HG03060 (cell line): ENCODE data around the gene GRK4.
"Not testable (repeated sequence)": the region's sequence is repeated elsewhere in the genome, so short reads cannot be mapped to it uniquely, and the experiment has no call there.

Experiments
- ATAC-seq: cut with Tn5 transposase; IDR thresholded peaks from one replicate; pipeline ENCODE4 v1.9.1; 2021; ENCODE audit warnings: low read depth, moderate number of reproducible peaks; ENCODE audit not compliant: unreplicated experiment

The GRK4 gene

DNA sequence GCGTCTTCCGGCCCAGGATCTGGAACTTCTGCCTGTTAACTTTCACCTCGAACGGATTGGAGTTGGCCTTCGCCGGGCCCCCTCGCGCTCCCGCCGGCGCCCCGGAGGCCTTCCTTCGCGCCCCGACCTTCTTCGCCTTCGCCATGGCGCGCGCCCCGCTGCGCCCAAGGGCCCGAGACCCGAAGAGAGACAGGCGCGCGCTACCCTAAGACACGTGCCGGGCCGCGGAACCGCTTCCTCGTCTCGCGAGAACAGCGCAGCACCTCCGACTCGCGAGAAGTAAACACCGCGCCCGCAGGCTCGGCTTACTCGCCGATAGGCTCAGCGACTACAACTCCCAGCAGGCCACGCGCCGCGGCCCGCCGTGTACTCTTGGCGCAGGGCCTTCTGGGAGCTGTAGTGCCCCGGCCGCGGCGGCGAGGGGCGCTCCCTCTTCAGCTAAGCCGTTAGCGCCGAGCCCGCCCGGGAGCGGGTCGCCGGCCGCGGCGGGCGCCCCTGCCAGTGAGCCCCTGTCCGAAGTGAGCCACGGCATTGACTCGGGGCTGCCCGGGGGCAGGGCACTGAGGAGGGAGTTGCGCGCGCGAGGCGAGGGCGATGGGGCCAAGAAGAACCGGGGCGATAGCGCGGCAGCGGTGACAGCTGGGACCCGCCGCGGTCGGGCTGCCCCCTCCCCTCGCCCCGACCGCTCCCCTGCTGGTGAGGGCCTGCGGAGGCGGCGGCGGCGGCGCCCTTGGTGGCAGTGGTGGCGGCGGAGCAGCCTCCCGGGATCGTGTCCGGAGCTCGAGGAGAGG is at the start of gene GRK4, which contains the start of gene NOP14:
TSS of gene GRK4 (plus strand) at position 397 of the 791 bp plus-strand sequence. CDS start 500 bp downstream, outside the sequence.
TSS of gene NOP14 (minus strand) at position 232 of the 791 bp plus-strand sequence. CDS start at position 145, 87 bp downstream.
- peak; percentile 70 for ATAC-seq

- ATAC-seq: no peak
Measured at GRCh38 chr4:2914256-2915126, 48.9 kb upstream of the GRK4 start.

- no peak for ATAC-seq
Measured at GRCh38 chr4:2915789-2916188, 47.6 kb upstream of the GRK4 start.

DNA sequence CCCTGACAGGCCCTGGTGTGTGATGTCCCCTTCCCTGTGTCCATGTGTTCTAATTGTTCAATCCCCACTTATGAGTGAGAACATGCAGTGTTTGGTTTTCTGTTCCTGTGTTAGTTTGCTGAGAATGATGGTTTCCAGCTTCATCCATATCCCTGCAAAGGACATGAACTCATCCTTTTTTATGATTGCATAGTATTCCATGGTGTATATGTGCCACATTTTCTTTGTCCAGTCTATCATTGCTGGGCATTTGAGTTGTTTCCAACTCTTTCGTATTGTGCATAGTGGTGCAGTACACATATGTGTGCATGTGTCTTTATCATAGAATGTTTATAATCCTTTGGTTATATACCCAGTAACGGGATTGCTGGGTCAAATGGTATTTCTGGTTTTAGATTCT is 46.7 kb upstream of the GRK4 start:
- ATAC-seq: not testable (repeated sequence)

DNA sequence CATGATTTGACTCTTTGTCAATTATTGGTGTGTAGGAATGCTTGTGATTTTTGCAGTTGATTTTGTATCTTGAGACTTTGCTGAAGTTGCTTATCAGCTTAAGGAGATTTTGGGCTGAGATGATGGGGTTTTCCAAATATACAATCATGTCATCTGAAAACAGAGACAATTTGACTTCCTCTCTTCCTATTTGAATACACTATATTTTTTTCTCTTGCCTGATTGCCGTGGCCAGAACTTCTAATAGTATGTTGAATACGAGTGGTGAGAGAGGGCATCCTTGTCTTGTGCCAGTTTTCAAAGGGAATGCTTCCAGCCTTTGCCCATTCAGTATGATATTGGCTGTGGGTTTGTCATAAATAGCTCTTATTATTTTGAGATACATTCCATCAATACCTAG is 45.1 kb upstream of the GRK4 start:
- ATAC-seq: not testable (repeated sequence)

DNA sequence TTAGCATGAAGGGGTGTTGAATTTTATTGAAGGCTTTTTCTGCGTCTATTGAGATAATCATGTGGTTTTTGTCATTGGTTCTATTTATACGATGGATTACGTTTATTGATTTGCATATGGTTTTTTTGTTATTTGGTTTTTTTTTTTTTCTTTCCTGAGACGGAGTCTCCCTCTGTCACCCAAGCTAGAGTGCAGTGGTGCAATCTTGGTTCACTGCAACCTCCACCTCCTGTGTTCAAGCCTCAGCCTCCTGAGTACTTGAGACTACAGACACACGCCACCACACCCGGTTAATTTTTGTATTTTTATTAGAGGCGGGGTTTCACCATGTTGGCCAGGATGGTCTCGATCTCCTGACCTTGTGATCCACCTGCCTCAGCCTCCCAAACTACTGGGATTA is 44.7 kb upstream of the GRK4 start:
- not testable (repeated sequence) for ATAC-seq

DNA sequence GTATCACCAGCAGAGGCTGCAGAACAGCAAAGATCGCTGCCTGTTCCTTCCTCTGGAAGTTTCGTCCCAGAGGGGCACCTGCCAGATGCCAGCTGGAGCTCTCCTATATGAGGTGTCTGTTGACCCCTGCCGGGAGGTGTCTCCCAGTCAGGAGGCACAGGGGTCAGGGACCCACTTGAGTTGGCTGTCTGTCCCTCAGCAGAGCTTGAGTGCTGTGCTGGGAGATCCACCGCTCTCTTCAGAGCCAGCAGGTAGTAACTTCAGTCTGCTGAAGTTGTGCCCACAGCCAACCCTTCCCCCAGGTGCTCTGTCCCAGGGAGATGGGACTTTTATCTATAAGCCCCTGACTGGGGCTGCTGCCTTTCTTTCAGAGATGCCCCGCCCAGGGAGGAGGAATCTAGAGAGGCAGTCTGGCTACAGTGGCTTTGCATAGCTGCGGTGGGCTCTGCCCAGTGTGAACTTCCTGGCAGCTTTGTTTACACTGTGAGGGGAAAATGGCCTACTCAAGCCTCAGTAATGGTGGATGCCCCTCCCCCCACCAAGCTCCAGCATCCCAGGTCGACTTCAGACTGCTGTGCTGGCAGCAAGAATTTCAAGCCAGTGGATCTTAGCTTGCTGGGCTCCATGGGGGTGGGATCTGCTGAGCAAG is 40.8 kb upstream of the GRK4 start:
- not testable (repeated sequence) for ATAC-seq

GRCh38 chr4:2923141-2923551 is 40.2 kb upstream of the GRK4 start:
- ATAC-seq: no peak

DNA sequence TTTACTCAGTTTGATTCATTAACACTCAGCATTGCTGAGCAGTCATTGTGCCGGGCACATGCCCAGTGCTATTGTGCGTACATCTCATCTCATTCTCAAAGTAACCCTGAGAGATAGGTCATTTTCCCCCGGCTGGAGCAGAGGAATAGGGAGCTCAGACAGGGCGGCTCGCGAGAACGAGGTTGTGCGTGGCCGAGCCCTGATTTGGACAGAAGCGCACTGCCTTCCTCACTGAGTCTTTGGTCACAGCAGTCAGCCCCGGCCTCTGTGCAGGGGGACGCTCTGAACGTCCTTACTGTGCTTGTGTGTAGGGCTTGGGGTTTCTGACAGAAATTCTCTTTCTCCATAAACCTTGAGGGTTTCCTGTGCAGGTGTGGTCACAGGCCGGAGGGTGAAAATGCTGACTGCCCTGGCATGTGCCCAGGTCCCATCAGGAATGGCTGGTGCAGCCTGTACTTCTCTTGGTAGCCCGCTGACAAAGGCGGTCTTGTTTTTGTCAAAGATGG is 39.6 kb upstream of the GRK4 start:
- no peak for ATAC-seq

DNA sequence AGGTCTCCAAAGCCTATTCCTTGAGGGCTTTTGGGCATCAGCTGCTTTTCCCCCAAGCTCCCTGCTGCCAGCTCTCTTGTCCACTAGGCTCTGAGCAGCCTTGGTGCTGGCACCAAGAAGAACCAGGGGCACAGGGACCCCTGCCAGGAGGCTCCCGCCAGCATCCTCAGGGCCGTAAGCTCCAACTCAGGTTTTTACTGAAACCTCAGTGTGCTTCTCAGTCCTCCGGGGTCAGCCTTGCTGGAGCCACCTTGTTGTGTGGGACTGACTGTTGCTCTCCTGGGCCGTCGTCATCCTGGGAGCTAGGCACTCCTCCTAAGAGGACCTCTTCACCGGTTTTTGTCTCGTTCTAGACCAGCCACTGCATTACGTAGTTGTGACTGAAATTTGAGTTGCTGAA is 39.1 kb upstream of the GRK4 start:
- ATAC-seq: no peak

- ATAC-seq: no peak
Measured at GRCh38 chr4:2924765-2925301, 38.5 kb upstream of the GRK4 start.

GRCh38 chr4:2925496-2925895 is 37.9 kb upstream of the GRK4 start:
- ATAC-seq: no peak

DNA sequence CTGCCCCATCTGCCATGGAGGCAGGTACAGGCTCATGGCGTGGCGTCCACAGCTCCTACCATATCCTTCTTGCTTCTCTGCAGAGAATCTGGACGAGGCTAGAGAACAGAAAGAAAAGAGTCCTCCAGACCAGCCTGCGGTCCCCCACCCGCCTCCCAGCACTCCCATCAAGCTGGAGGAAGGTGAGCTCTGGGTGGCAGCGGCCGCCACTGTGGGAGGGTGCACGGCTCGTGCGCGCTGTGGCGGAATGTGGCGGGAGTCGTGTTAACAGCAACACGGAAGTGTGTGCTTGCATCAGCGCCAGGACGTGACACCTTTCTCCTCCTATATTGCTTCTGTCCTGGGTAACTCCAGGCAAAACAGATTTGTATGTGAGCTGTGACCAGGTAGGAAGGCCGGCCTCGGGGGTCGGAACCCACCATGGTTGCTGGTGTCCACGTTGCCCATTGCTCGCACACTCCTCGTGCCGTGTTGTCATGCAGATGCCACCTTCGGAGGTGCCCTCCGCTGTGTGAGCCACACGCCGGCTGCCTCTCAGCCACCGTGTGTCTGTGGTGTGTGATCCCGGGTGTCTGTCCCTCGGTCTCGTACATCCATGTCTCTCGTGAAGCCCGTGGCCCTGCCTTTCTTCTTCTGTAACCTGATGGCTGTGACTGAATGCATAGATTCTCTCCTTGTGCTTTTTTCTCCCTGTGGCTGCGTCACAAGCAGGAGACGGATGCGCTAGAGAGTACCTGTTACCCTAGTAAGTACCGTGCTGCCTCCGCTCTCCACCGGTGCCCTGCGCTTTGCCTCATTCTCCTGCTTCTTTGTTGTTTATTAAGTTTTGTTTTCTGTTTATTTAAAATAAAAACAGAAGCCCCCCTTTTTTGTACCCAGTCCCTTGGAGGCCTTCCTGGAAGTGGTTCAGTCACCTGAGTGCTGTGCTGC is 37.2 kb upstream of the GRK4 start:
- no peak for ATAC-seq

- ATAC-seq: no peak
Measured at GRCh38 chr4:2927016-2927695, 36.2 kb upstream of the GRK4 start.

DNA sequence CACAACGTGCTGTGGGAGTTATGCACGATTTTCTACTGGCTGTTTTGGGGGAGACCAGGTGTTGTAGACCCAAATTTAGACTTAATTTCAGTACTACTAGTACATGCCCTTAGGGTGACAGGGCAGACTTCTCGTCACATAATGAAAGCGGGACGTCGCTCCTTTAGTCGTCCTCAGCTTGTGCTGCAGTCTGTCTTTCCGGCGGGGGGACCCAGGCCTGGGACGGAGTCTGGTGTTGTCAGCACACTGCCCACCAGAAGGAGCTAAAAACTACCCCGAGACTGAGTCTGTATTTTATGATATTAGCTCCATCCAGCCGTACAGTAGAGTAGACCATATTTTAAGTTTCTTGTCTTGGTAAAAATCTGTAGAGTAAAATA is 35.7 kb upstream of the GRK4 start:
- ATAC-seq: no peak

GRCh38 chr4:2928242-2929176 is 34.9 kb upstream of the GRK4 start:
- ATAC-seq: no peak

- ATAC-seq: no peak
Measured at GRCh38 chr4:2929469-2929868, 33.9 kb upstream of the GRK4 start.
